Activated gamma-delta T cell treated with Interleukin-2 at 50 U/mL for 16 hours (primary cell): ENCODE data around the gene KNDC1.

Experiments used
- DNase-seq: peaks from one replicate; pipeline ENCODE4 v3.0.0-alpha.2; 2020

KNDC1 gene

DNA sequence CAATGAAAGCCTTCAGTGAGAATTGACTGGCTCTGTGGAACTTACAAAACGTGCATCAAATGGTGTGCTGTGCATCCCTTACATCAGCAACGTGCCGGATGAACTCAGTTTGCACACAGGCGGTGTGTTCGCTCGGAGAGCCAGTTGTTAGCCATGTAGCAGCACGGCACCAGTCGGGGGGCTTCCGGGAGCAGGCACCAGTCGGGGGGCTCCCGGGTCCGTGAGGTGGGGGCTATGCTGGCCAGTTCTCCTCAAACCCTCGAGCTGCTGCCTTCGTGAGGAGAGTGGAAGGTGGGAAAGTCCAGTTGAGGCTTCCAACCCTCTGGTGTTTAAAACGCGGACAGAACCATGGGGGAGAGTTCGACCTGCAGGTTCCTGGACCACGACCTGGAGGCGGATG is 35.1 kb downstream of the KNDC1 start:
- DNase-seq = no peak

DNA sequence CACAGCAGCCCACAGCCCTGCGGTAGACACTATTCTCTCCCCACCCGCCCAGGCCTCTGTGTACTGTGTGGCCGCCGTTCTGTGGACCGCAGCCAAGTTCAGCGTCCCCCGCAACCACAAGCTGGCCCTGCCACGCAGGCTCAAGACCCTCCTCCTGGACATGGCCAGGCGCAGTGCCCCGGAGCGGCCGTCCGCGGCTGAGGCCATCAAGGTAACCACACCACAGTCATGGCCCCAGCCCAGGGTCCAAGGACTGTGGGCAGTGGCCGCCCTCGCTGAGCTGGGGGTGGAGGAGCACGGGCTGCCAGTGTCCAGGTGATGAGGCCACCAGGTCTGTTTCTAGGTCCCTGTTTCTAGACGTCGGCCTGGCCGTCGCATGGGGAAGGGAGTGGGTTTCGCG is 35.6 kb downstream of the KNDC1 start:
- no peak for DNase-seq

DNA sequence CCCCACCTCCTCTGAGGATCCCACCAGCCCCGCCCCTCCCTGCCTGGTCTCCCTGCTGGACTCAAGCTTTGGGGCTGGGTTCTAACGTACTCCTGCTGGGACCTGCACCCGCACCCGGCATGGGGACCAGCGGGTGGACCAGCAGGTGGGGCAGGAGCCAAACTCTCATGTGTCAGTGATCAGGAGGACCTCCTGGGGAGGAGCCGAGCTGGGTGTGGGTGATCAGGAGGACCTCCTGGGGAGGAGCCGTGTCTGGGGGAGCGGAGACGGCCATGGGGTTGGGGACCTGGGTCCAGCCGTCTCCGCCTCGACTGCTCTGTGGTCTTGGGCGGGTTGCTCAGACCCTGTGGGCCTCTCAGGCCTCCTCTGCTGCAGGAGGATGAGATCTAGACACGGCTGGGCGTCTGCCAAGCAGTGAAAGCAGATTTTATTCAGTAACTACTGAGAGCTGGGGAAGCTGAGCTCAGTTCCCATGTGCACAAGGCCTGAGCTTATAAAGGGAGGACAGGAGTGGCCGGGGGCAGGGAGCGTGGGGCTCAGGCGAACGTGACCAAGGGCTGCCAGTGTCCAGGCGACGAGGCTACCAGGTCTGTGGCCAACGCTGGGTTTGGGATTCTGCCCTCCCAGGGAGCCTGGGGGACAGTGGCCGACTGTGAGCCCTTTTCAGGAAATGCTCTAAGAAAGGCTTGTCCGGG is 36.3 kb downstream of the KNDC1 start:
- DNase-seq = no peak

DNA sequence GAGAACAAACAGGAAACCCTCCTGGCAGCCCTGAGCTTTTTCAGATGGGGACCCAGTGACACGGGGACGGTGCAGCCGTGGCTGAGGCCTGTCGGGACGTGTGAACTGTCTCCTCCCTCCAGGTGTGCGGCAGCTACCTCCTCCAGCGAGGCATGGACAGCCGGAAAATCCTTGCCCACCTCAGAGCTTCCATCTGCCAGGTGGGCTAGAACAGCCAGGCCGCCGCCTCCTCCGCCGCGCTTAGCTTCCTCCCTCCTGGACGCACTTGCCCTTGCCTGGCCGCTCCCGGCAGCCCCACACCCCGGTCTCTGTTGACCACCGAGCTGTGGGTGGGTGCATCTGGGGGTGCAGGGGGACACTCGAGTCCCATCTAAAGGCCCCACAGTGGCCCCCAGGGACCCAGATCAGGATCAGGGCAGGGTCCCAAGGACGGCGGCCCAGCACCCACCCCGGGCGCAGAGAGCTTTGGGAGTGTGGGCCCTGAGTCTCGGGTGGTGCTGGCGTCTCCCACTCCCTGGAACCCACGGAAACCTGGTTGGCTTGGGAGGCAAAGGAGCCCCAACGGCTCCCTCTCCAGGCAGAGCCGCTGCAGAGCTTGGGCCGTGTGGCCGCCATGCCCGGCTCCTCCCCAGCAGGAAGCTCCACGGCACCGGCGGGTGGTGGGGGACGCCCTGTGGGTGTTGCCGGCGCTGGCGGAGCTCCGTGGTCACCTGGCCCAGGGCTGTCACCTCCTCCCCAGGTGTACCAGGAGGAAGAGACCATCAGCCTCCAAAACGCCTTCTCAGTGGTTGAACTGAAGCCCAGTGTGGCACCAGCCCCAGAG is 37.1 kb downstream of the KNDC1 start:
- DNase-seq = no peak

DNA sequence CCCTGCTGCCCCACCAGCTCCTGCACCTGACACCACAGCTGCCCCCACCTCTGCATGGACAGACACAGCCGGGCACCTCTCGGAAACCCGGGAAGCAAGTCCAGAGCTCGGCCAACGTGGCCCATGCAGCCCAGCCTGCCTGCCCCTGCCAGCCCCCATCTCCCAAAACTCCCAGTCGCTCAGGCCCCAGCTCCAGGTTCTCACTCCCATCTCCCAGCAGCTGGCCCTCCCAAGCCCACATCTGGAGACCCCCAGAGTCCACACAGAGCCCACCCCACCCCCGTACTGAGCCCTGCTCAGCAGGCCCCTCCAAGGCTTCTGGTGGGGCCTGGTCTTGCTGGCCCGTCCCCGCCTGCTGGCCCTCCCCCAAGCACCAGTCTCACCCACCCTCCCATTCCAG is 37.8 kb downstream of the KNDC1 start:
- no peak for DNase-seq

DNA sequence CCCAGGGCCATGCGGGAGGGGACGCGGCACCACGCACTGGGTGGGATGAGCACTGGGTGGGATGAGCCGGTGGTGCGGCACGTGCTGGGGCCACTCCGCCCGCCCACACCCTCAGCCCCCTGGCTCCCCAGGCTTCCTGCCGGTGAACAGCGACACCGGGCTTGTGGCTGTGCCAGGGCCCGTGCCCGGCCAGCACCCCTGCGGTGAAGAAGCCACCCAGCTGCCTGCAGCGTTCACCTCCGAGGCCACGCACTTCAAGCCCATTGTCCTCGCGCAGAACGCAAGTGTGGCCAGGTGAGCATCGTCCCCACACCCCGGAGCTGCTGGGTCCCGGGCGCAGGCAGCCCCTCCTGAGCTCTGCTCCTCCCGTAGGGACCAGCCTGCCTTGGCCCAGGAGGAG is 38.2 kb downstream of the KNDC1 start:
- no peak for DNase-seq

DNA sequence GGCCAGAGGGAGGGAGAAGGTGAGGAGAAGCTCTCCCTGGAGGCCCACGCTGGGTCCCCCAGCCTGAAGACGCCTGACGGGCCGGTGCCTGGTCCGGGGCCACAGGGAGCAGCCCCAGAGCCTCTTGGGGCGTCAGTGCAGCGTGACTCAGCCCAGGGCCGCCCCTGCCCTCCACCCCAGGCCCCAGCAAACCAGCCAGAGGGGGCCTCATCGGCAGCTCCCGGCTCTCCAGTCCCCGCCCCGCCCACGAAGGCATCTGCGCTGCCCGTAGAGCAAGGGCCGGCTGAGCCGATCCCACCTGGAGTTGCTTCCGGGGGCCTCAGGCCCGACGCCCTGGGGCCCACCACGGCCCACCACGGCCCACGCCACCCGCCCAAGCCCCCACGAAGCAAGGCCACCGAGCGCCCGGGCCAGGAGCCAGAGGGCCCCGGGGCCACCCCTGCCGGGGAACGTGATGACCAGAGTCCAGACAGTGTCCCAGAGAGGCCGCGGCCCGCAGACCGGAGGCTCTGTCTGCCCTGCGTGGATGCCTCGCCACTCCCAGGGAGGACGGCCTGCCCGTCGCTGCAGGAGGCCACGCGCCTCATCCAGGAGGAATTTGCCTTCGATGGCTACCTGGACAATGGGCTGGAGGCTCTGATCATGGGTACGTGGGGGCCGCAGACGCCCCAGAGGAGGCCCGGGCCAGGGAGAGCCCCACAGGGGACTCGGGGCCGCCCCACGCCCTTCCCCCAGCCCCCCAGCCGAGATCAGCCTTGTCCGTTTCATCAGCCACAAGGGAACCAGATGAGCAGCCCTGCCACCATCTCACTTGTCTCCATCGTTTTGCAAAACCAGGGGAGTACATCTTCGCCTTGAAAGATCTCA is 38.8 kb downstream of the KNDC1 start:
- DNase-seq = no peak

DNA sequence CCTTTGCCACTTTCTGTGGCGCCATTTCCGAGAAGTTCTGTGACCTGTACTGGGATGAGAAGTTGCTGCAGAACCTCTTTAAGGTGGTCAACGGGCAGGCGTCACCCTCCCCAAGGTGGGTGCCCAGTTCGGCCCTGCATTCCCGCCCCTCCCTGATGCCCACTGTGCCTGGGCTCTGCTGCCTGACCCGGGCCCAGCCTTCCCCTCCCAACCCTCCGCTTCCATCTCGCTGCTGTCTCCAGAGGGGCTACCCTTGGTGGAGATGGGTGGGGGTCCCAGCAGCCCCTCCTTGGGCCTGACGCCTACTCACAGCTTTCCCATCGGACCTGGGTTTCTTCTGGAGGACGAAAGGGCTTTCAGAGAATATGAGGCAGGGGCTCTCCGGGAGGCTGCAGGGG is 39.5 kb downstream of the KNDC1 start:
- DNase-seq = no peak

DNA sequence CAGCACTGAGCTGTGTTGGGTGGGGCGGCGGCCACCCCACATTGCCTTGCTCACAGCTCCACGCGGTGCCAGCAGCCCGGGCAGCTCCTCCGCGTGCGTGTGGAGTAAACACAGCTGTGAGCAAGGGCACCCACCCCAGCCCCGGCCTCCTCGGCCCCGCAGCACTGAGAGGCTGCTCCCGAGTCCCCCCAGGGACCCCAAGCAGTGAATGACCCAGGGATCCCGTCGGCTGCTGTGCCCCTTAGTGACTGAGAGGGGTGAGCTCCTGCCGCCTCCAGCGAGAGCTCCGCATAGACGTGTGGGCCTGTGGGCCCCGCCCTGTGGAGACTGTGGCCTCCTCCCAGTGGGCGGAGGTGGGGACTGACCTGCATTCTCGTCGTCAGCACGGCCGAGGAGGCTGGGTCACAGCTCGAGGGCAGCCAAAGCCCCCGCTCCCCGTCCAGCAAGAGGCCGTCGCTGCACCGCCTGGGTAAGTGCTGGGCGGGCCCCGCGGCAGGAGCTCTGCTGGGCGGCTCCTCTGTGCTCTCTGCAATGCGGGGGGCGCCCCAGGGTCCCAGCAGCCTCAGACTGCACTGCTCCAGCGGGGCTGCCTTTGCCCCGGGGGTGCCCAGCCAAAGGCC is 40.1 kb downstream of the KNDC1 start:
- DNase-seq = no peak

DNA sequence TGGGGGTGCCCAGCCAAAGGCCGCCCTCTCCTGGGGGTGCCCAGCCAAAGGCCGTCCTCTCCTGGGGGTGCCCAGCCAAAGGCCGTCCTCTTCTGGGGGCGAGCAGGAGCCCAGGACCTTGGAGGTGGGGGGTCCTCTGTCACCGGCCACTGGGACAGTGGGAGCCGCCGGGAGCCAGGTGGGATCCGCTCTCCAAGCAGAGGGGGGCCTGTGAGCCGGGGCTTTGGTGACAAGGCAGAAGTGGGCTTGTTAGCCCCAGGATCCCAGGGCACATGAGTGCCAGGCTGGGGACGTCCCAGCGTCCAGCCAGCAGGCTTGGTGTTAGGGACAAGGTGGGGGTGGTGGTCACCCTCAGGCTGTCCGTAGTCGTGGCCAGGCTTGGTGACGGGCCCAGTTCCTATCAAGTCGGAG is 40.6 kb downstream of the KNDC1 start:
- DNase-seq = no peak

DNA sequence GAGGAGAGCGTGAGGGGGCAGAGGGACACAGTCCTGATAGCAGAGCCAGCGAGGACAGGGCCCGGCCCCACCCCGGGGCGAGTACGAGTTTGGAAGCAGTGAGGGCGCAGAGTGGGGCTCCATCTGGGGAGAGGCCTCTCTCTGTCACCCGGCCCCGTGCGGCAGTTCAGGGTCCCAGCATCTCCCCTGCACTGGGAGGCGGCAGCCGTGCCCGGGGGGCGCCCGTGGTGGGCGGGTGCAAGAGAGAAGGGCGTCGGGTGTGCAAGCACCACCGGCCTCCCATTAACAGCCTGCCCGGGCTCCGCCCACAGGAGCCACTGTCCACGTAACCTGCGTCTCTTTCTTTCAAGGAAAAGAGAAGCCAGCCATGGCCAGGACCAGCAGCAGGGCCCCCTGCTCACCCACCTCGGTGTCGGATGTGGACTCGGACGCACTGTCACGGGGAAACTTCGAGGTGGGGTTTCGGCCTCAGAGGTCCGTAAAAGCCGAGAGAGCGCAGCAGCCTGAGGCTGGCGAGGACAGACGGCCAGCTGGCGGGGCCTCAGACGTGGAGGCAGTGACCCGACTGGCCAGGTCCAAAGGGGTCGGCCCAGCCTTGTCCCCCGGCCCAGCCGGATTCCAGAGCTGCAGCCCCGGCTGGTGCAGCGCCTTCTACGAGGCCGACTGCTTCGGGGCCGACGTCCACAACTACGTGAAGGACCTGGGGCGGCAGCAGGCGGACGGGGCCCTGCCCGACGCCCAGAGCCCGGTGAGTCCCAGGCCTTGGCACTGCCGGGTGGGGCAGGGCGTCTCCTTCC is 41.3 kb downstream of the KNDC1 start:
- no peak for DNase-seq

DNA sequence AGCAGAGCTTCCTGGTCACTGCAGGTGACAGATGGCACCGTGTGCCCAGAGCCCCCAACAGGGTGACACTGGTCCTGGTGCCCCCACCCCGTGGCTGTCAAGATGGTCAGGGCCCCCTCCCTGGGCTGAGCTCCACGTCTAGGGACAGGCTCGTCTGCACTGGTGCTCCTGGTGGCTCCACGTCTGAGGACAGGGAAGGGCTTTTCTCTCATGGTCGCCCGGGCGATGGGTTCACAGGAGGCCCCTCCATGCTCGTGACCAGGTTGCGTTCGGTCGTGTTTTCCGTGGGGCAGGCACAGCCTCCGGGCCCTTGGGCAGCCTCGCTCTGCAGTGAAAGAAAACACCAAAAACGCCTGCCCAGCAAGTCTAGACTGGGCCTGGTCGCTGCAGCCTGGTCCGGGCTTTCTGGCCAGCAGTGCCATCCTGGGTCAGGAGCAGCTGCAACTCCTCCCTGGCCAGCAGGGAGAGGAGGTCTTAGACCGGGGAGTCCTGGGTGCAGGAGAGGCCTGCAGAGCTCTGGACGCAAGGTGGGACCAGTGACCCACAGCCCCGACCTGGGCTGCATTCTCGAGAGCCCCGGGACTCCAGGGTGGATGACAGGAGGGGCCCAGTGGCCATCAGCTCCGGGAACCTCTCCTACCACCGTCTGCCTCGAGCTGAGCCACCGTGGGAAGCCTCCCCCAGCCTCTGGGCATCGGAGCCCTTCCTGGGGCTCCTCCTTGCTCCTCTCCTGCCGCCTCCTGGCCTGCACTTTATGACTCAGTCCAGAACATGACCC is 42.1 kb downstream of the KNDC1 start:
- no peak for DNase-seq

DNA sequence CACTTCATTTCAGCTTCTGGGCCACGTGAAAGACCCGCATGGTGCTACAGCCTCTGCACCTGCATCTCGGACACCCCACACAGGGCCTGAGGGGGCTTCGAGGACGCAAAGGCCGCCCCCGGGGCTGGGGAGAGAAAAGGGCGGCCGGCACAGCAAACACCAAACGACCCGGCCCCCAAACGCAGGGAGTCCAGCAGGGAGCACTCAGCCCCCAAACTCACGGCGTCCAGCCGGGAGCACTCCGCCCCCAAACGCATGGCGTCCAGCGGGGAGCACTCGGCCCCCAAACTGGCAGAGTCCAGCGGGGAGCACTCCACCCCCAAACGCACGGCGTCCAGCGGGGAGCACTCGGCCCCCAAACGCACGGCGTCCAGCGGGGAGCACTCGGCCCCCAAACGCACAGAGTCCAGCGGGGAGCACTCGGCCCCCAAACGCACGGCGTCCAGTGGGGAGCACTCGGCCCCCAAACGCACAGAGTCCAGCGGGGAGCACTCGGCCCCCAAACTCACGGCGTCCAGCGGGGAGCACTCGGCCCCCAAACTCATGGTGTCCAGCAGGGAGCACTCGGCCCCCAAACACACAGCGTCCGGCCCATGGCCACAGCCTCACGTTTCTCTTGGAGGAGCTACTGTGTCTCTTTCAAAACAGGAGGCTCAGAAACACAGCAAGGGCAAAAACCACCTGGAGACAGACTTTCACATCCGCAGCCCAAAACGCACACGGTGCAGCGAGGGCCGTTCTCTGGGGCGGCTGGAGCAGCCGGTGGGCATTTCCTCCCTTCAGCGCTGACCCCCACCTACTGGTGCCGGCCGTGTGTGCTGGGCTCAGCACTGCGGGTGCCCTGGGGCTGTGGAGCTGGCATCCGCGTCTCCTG is 43.0 kb downstream of the KNDC1 start:
- DNase-seq = no peak

DNA sequence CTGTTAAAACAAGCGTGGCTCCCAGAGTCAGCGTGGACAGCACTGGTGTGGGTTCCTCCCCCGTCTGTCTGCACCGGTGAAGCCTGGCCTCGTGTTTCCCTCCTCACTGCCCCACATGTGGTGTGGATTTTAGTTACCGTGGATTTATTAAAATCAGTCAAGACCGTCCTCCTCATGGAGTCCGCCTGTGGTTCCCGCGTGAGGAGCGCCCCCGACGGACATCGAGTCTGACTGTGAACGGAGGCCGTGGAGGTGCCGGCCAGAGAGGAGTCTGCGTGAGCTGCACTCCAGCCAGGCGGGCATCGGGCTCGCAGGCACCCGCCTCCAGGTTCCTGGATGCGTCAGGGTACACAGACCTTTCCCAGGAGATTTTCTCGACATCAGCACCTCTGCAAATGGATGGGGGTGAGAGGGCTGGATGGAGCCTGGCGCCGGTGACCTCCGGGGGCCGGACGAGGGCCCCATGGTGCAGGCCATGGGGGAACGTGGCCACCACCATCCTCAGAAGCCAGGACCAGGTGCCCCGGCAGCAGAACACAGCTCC is 43.7 kb downstream of the KNDC1 start:
- DNase-seq = no peak

DNA sequence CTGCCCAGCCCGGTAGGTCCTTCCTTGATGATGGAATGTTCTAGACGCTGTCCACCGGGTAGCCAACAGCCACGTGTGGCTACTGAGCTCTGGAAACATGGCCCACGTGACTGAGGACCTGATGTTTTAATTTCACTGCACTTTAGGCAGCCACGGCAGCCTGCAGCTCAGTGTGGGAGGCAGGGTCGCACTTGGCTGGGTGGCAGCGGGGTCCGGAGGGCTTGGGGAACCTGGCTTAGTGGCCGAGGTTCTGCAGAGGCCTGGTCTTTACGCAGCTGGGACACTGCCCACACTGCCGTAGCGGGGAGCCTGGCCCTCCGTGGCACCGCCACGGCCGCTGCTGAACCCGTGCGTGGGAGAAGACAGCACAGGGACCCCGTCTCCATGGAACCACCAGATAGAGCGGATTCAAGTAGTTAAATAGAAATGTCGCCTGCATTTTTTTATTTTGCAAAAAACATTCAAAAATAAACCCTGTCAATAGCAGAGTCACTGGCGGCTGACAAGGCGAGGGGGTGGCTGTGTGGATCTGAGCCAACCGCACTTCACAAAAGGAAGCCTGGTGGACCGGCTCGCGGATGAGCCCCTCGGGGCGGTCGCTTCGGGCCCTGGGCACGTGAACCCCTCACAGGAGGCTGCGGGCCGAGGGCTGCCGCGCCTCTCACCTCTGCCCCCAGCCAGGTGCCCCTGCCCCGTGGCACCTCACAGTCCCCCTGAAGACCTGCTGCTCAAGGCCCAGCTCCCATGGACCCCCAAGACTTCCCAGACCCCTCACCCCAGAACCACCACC is 44.4 kb downstream of the KNDC1 start:
- no peak for DNase-seq

DNA sequence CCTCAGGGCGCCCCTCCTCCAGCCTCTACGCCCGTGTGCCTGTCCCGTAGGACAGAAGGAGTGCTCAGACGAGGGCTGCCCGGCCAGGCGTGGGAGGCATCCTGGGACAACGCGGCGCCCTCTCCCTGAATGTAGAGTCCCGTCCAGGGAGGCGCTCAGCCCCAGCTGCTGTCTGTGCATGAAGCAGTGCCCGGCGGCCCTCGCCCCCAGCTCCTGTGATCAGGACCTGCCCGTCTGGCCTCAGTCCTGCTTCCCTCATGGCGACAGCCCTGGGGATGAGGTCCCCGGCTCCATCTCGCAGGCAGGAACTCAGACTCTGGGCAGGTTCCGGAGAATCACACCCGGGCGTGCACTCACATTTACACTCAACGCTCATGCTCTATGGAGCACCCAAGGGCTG is 45.1 kb downstream of the KNDC1 start:
- DNase-seq = no peak

DNA sequence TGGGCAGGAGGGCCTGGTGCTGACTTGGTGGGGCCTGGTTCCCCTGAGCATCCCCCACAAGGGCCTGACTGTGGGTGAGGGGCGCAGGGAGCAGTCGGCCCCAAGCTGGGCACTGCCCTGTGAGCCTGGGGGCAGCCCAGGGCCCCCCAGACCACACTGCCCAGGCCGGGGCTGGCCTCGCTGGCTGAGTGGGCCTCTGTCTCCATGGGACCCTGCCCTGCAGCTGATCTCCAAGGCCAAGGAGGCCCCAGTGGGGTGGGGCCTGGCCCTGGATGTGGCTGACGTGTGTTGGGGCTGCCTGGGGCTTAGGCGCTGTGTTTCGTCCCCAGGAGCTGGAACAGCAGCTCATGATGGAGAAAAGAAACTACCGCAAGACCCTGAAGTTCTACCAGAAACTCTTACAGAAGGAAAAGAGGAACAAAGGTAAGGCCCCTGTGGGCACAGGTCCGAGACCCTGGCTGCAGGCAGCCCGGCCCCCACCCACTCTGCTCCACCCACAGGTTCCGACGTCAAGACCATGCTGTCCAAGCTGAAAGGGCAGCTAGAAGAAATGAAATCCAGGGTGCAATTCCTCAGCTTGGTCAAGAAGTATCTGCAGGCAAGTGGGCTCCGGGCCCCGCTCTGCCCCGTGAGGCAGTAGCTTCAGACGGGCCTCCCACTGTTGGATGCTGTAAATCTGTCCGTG is 46.5 kb downstream of the KNDC1 start:
- no peak for DNase-seq

DNA sequence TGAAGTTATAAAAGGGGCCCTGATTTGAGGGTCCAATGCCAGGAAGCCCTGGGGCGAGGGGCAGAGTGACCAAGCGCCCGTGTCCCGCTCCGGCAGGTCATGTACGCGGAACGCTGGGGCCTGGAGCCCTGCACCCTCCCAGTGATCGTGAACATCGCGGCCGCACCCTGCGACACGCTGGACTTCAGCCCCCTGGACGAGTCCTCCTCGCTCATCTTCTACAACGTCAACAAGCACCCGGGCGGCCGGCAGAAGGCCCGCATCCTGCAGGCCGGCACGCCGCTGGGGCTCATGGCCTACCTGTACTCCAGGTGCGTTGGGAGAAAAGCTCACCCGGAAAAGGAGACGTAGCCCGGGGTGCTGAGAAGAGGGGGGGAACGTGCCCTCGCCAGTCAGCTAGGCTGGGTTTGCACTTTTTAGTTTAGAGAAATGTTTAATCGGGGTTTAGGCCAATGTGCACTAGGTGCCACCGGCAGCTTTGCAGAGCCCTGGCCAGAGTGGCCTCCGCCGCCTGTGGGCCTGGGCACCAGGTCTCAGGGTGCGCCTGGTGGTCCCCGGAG is 47.1 kb downstream of the KNDC1 start:
- DNase-seq = no peak
